Esophagus muscularis mucosa (tissue), 3 donors: ENCODE measurements around the gene ZNF584.

Source experiments
- CTCF ChIP-seq, 3 experiments: fragments of 200-600 bp in 2 of 3; fragments of 450-650 bp in 1 of 3; sonication (generic) in 2 of 3; IDR thresholded peaks; one replicate each; pipeline ENCODE4 v1.5.1; 2017 to 2019; ENCODE audit warnings: antibody characterized with exemption in 3 of 3, mild to moderate bottlenecking in 2 of 3, moderate library complexity in 1 of 3
- POLR2A ChIP-seq: fragments of 450-650 bp; IDR thresholded peaks from one replicate; pipeline ENCODE4 v1.6.1; 2017; ENCODE audit warnings: antibody characterized with exemption, moderate library complexity, mild to moderate bottlenecking, low read depth

GRCh38 chr19:58429745-58430144, 21.3 kb downstream of the ZNF584 start:
- TF ChIP-seq CTCF (IDR thresholded peaks at IDR 0.05) (no peak), POLR2A (no peak)
